ENCODE measurements around the gene ADAM12.

Gene ADAM12

DNA sequence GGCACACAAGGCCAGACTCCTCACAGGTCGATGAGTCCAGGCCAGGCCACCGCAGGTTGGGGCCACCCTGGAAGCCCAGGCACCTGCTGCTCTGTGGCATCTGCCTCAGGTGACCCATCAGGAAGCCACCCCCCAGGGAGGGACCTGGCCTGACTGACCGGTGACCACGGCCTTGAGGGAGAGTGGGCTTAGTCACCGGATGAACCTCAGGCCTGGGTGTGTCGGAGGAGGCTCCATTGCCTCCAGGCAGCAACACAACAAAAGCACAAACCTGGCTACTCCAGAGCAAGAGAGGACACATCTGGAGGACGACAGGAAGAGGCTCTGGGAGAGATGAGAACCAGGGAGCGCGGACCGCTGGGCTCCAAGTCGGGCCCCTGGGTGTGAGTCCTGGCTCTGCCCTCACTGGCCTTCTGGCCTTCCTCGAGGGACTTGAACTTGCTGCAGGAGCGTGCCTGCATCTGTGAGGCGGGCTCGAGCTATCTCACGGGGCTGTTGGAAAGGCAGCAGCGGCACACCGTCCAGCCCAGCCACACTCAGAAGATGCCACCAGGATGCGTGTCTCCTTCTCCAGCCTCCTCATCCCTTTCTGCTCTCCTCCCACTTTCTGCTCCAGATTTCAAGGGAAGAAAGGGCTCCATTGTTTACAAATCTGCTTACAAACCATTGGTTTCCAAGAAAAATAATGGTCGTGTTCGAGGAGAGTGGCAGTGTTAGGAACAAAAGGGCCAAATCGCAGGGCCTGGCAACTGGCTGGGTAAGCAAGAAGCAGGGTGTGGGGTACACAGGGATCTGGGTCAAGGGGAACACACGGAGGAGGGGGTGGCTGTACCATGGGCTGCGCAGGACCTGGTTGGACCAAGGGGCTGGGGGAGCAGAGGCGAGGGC, 152.9 kb downstream of the ADAM12 start:
- no peak for DNase-seq (ENCODE audit: low spot score)

DNA sequence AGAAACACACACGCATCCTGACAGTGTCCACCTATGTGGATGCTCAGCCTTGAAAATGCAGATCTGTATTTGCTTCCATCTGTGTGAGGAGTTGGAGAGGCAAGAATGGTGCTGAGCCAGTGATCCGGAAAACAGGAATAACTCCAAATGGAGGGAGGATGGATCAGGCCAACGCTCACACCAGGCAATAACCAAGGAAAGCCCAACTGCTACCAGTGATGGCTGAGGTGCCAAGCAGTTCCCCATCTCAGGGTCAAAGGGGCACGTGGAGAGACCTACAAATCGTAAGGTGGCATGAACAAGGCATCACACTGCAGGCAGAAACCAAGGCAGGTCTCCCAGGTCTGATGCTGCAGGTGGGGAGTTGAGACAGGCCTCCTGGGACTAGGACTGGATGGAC, 153.6 kb downstream of the ADAM12 start:
- no peak for DNase-seq (ENCODE audit: low spot score)

DNA sequence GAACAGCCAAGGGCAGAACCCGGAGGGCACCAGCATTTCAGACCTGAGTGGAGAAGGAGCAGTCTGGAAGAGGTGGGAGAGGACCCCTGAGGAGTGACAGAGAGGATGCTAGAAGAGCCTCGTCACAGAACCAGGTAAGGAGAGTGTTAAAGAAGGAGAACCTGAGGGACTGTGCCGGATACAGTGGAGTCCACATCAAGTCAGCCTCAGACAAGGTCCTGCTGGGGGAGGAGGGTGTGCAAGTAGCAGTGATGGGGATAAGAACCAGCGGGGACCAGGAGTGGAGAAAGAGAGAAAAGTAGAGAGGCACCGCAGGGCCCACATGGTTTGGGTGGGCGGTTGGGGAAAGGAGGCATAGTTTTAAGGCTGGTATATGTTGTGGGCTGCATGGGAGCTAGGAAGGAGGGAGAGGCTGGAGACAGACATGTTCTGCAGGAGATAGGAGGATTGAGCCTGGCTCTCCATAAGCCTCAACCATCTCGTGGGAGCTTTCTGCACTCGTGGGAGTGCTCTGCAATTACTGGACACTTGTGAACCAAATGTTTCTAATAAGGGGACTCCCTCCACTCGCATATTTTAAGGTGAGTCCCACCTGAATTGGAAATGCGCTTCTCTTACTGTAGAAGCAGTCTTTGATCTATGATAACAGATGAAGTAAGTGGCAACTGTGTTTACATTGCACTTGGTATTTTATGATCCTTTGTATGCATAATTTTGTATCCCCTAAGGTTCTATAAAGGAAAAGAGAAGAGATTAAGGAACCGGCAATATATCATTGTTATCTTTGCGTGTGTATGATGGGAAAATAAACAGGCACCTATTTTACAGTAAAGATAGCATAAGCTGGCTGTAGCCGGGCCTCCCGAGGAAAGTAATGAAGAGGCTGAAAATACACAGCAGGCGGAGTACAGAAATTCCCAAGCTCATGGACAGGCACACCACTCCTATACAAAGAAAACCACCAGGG, 154.8 kb downstream of the ADAM12 start:
- DNase-seq (ENCODE audit: low spot score) = no peak

DNA sequence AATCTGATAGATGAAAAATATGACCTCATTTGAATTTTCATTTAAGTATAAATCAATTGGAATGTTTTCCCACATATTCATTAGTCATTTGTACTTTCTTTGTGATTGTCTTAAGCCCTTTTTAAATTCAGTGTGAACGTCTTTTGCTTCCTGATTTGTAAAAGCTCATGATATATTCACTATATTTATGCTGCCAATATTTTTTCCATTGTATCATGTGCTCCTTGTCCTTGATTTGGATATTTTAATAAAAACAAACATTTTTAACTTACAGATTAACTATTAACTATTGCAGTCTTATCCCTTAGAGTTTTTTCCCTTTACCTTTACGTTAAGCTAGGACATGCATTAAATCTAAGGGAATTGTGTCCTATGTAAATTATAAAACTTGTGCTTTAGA, 157.7 kb downstream of the ADAM12 start:
- no peak for DNase-seq (ENCODE audit: low spot score)

DNA sequence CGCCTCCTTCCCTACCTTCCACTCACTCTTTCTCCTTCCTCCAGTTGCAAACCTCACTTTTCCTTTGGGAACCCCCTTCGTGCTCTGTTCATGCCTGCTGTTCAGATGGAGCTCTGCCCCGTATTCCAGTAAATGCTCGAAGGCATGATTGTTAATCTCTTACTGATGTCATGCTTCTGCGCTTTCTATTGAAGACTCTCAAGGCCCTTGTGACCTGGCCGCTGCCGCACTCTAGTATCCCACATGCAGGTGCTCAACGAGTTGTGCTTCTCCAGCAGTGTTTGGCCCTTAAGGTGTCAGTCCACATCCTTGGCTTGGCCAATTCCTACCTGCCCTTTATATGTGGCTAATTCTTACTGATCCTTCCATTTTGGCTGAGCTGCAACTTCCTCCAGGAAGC, 158.6 kb downstream of the ADAM12 start:
- no peak for DNase-seq (ENCODE audit: low spot score)

DNA sequence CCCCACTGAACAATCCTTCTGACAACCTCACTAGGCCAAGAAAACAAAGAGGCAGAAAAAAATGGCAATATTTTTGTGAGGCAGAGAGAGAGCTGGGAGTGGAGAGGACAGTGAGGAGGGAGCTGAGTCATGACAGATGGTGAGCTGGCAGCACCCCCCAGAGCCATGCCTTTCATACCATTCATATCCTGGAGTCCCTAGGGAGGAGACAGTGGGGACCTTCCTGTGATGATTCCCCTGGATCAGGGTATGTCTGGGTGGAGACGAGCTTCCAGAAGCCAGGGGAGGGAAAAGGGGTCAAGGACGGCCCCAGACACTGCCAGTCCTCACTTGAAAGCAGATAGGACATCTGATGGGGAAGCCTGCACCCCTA, 160.5 kb downstream of the ADAM12 start:
- peak; percentile 46 for DNase-seq (ENCODE audit: low spot score)

DNA sequence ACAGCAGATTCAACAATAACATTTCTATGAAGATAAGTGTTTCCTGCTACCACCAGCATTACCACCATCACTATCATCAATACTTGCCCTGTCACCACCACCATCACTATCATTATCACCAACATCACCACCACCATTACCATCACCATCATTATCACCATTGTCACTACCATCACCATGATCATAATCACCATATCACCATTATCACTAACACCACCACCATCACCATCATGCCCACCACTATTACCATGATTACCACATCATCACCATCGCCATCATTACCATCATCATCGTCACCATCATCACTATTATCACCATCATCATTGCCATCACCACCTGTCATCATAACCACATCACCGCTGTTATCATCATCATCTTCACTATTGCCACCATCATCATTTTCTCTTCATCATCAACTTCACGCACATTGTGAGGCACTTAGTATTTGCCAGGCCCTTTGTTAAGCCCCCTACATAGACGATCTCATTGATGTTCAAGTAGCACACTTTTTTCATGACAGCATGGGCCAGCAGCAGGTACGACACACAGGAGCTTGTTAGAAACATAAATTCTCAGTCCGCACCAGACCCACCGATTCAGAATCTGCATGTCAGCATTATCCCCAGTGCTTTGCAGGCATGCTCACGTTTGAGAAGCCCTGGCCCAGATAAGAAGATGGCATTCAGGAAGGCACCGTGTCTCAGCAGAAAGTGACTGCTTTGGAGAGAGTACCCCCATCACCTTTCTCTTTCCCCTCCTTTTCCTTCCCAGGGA, 161.1 kb downstream of the ADAM12 start:
- no peak for DNase-seq (ENCODE audit: low spot score)

DNA sequence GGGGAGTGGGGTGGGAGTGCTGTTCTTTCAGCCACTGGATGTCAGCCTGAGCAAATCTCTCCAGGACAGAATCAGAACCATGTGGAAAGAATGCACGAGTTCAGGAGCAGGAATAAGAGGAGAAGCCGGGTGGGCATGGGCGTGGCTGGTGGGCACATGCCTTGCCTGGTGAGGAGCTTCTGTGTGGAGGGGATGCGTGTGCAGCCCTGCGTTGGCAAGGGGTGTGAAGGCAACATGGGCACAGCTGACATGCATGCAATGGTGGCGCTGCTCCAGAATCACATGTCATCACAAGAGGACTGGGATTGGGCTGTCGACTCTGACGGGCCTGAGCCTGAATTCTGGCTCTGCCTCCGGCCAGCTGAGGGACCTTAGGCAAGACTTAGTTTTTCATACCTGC, 162.1 kb downstream of the ADAM12 start:
- no peak for DNase-seq (ENCODE audit: low spot score)

DNA sequence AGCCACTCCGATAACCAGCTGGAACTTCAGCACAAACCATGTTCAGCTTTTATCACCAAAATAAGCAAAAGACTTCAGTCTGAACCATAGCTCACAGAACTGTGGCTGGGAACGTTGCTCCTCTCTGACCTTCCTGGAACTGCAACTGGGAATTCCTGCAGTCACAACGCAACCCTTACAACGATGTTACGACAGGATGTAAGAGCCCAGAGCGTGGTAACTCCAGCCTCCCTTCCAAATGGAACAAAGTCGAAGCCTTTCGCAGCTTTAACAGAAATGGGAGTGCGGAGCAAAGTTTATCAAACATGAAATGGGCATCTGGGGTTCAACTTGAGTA, 162.6 kb downstream of the ADAM12 start:
- no peak for DNase-seq (ENCODE audit: low spot score)

DNA sequence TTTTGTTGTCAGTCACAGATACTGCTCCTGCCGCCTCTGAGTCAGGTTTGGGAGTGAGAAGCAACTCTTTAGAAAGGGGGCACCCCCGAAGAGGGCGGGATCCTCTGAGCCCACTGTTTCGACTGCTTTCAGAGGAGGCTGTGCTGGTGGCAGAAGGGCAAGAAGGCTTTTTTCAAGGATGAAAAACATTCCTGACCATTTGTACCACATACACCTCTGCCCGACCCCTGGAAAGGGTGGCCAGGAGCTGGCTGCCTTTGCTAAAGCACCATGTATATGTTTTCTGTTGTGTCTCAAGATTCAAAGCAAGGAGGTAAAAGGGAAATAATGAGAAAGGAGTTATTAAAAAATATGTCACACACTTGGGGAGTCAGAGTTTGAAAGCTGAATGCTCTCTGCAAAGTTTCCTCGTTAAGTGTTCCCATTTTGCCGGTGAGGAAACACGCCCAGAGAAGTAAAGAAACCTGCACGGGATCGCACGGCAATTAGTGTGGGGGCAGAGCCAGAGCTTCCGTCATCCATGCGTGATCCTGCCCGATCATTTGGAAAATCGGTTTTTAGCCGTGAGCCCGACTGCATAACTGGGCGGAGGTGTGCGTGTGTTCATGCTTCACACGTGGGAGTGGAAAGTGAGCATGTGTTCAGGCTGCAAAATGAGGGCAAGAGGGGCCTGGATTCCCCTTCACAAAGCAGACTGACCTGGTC, 163.2 kb downstream of the ADAM12 start:
- DNase-seq (ENCODE audit: low spot score) = no peak

DNA sequence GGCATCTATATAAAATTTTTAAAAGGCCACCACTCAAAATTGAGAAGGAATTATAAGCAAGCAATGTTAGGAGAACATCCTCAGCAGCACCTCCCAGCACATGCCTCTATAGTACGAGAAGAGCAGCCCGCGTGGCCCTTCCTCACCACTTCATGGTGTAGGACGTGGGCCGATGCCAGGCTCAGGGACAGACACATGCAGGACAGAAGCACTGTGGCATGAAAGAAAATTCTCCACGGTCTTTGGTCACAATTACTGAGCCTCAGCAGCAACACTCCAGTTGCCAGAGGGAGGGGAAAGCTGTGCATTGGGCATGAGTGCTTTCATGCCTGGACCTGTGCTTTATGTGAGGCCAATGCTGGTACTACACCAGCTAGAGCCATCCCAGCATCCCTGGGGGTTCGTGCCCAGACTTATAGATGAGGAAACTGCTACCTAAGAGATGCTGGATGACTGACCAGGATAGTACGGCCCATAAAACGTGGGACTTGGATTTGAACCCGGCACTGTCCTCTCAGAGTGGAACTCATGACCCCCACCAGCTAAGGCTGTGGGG, 164.7 kb downstream of the ADAM12 start:
- no peak for DNase-seq (ENCODE audit: low spot score)

DNA sequence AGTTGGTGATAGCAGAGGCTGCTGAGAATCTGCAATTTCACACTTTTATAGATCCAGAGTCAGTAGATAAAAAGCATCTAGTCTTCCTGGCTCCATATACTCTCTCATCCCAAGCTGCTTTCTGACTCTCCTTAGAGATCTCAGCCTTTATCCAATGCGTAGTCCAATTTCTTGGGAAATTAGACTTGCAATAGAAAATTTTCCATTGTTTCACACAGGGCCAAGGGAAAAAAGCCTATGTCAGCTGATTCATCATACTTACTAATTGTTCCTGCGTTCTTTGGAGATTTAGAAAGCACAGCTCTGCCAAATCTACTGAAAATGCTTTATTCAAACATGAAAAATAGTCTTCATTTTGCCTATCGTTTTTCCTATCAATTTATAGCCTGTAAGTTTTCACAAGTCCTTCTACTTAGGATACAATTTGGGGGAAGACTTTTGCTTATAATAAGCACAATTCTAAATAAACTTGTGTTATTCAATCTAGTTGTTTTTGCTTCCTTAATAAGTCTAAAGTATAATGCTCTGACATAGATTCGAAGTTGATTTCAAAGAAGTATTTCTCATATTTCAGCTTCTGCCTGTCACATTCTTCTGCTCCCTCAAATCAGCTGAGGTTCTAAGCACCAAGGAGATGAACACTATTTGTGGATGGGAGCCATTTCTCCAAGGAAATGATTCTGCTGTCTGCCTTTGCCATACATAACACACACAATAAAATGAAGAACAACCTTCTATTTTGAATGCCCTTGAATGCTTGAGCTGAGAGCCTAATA, 165.4 kb downstream of the ADAM12 start:
- no peak for DNase-seq (ENCODE audit: low spot score)

DNA sequence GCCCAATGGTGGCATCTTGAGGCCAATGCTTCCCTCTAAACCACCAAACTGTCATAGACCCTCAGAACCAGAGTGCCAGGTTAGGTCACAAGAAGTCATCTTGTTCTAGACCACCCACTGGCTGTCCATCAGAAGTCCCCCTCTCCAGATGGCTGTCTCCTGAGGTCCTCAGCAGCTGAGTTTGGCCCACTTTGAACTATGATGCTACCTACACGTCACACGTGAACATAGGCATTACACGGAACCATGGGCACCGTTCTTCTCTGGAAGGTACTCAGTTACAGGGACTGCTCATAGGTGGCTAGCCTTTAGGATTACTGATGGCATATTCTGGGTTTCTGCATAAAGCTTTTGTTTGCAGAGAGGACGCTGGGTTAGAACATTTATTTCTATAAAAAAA, 166.4 kb downstream of the ADAM12 start:
- no peak for DNase-seq (ENCODE audit: low spot score)

DNA sequence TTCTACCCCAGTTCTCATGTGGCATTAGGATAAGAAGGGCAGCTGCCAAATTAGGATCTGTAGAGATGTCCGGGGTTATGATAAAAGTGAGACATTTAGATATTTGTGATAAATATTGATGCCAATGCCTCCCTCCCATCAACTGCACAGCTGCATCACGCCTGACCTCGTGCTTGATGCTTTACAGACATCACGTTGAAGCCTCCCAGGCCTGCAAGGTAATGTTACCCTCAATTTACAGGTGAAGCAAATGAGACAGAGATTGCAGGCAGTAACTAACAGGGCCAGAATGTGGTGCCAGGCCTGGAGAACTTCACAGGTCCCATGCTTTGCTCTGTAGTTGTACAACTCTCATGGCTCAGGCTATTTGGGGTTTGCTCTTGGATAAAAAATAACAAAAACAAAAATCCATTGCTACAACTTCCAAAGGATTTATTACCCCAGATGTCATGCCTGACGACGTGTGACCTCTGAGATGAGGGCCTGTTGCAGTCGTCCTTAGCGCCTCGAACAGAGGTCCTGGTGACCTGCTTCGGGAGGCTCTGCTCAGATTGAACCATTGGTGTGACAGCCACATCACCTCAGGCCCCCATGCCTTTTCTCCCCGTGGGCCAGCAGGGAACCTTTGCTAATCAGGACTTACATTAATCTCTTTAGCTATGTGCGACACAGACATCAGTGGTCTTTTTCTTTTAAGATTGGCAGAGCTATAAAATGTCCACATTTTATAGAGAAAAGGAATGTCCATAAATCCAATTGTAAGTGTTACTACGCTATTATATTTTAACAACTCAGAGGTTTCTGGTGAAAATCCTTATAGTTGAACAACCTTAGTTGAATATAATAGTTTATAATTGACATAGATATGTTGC, 169.3 kb downstream of the ADAM12 start:
- DNase-seq (ENCODE audit: low spot score) = no peak

DNA sequence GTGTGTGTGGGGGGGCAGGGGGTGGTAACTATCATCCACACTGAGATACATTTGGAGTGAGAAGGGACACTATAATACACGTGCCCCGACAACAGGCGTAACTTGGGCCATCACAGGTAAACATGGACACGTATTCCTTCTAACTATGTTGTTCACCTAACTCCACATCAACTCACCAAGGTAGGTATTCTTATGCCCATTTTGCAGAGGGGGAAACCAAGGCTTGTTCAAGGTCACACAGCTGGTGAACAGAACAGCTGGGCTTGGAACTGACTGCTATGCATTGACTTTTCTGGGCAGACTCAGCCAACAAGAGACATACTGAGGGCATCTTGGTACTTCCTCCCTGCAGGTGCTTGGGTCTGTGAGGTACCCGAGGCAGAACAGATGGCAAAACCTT, 170.1 kb downstream of the ADAM12 start:
- DNase-seq (ENCODE audit: low spot score) = no peak

DNA sequence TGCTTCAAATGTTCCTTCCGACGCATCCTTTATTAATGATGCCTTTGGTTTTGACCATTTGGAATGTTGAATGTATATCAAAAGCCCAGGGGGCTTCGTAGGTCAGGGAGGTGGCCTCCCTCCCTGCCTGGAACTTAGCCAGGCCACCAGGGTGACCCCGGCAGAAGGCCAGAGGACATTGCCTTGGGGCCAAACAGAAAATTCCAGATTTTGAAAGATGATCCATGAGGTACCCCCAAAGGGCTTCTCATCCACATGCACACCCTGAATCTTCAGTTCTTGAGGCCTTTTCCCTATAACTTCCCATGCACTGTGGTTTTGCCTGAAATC, 171.7 kb downstream of the ADAM12 start:
- no peak for DNase-seq (ENCODE audit: low spot score)

DNA sequence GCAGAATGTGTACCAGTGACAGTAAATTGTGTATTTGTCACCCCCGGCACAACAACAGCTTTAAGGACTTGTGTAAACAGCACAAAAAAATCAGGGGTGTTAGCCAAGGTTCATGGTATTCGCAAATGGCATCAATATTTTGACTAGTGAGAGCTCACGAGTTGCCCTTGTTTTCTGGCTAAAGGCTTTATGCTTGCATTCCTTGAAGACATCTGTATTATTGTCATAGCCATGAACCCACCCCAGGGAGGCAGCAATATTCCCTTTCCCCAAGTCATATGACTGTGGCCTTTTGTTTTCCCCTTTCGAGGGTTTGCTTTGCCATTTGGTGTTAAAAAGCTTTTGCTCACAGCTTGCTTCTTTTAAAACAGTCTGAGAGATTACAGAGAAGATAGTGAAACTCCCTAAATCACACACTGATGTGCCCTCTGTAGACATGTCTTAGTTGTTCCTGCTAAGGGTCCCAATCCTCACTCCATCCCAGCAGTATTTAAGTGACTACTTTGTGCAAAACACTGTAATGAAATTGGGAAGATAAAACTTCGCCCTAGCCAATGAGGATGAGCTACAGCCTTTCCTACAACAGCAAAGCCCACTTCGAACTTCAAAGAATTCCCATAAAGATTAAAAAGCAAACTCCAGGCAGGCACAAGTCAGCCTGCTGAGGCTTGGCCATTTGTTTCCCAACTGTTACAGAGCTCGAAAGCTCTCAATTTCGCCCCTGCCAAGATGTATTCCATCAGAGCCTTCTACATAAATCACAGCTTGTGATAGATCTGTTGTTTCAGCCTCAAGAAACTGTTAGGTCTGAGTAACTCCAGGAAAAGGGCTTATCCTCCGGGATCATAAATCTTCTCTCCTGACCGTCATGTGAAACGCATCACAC, 172.3 kb downstream of the ADAM12 start:
- DNase-seq (ENCODE audit: low spot score) = no peak

DNA sequence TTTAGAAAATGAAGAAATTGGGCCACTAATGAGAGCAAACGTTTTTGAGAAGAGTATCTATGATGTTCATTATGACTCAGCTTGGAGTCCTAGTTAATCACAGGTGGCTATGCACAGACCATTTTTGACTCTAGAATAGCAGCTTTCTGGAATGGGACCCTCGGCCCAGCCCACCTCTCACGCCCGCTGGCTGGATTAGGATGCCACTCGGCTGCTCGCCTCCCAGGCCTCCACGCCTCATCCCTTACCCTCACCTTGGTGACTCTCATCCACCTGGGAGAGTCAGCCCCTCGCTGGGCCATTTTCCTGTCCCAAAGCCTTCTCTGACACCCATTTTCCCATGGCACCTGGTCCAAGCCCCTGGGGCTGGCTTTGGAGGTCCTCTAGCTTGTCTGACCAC, 173.6 kb downstream of the ADAM12 start:
- DNase-seq (ENCODE audit: low spot score) = no peak

DNA sequence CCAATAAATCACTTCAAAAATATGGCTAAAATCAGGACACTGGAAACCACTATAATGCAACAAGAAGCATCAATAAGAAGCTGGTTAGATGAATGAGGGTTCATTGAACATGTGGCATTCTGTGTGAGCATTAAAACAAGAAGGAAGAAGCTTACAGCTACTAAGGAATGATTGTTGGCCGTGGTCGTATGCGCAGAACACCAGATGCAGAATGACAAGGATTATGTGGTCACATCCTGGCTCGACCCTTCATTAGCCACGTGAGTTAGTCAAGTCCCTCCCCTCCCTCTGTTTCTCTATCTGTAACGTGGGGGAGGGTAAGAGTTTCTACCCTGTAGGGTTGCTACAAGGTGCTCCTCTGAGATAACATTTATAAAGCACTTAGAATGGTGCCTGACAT, 174.3 kb downstream of the ADAM12 start:
- DNase-seq (ENCODE audit: low spot score) = no peak
